GM18873 (cell line): ENCODE data around the gene SWSAP1.
"Not testable (repeated sequence)": the region's sequence is repeated elsewhere in the genome, so short reads cannot be mapped to it uniquely, and the experiment has no call there.

ENCODE experiments used
- ATAC-seq: cut with Tn5 transposase; IDR thresholded peaks from one replicate; pipeline ENCODE4 v1.9.1; 2021; ENCODE audit warnings: mild to moderate bottlenecking, moderate library complexity, moderate number of reproducible peaks; ENCODE audit not compliant: unreplicated experiment, low FRiP score

SWSAP1 gene

DNA sequence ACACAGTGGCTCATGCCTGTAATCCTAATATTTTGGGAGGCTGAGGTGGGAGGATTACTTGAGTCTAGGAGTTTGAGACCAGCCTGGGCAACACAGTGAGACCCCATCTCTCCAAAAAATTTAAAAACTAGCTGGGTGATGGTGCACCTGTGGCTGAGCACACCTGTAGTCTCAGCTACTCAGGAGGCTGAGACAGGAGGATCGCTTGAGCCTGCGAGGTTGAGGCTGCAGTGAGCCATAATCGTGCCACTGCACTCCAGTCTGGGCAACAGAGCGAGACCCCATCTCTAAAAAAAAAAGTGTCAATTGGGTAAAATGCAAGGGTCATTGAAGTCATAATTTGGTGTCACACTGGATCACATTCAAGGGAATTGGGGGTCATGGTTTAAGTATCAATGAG is 20.4 kb upstream of the SWSAP1 start:
- ATAC-seq: not testable (repeated sequence)

DNA sequence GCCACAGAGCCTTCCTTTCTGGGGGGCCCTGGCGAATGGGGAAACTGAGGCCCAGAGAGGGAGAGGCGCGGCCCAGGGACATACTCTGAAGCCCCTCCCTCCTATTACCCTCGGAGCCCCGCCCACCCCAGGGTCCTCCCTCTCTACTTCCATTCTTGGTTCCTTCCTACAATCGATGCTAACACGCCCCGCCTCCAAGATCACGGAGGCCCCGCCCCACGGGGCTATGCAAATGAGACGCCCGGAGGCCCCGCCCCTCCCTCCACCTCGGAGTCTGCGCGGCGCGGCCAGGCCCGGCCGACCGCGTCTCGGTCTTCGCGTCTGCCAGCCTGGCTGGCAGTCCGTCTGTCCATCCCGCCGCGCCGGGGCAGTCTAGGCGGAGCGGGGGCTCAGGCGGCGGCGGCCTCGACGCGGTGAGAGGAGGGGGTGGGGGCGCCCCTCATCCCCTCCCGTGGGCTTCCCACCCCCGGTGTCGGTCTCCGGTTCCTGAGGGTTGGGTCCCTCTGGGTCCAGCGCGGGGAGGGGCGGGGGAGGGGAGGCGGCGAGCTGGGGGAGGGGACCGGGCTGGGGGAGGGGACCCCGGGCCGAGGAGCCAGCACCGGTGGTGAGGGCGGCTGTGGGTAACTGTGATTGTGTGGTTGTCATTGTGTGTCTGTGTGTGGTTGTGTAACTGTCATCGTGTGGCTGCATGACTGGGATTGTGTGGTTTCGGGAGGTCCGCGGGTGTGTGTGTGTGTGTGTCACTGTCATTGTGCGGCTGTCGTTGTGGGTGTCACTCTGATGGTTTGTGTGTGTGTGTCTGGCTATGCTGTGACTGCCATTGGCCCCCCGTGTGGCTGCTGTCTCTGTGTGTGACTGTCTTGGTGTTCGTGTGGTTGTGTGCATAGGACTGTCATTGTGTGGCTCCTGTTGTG is 19.0 kb upstream of the SWSAP1 start, which contains the start of gene PLPPR2:
PLPPR2 (plus strand) TSS at position 273 of the 914 bp plus-strand sequence. CDS start 2,242 bp downstream, outside the sequence.
- no peak for ATAC-seq

DNA sequence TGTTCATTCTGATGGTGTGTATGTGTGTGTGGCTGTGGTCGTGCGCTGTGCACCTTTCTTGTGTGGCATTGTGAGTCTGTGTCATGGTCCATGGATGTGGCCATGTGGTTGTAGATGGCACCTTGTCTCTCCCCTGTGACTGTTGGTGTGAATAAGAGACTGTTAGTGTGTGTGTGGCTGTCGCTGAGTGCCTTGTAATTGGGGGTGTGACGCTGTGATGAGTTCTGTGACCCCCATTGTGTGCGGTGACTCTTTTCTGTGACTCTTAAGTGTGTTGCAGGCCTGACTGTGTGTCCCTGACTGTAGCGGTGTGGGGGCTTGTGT is 18.4 kb upstream of the SWSAP1 start:
- ATAC-seq: no peak

DNA sequence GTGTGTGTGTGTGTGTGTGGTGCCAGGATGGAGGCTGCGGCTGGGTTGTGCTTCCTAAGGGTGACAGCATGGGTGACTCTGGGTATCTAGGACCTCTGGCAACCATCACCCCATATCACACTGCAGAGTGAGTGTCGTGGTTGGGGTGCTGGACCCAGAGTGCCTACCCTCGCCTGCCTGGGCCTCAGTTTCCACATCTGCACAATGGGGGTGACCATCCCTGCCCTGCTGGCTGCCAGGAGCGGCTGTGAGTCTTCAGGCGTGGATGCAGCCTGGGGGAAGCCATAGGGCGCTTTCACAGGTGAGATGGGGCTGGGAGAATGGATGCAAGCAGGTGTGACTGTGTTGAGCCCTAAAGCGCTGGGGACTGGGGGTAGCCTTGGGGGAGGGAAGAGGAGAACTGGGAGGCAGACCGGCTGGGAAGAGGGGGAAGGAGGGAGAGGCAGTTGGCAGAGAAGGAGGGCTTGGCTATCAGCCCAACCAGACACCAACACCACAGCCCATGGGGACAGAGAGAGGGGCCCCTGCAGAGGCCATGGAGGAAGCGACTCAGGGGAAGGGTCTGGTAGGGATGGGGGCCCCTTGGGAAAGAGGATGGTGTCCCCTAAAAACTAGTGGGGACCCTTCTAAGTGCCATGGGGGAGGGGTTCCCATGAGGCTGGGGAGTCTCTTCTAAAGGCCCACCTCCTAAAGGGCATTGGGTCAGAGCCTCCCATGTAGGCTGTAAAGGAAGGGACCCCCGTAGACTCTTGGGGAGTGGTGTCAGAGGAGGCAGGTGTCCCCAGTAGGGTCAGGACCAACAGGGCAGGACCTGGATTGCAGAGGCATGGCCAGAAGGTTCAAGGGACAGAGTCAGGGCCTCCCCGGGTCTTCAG is 17.6 kb upstream of the SWSAP1 start:
- ATAC-seq: no peak

DNA sequence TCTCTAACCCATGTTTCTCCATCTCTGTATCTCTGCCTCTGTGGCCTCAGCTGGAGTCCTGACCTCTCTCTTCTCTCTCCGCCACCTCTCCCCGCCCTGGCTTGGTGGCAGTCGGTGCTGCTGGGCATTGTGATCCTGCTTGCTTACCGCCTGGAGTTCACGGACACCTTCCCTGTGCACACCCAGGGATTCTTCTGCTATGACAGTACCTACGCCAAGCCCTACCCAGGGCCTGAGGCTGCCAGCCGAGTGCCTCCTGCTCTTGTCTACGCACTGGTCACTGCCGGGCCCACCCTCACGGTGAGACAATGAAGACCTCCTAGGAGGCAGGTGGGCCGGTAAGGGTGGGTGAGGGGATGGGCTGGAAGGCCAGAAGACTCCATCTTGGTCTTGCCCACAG is 15.0 kb upstream of the SWSAP1 start:
- no peak for ATAC-seq

DNA sequence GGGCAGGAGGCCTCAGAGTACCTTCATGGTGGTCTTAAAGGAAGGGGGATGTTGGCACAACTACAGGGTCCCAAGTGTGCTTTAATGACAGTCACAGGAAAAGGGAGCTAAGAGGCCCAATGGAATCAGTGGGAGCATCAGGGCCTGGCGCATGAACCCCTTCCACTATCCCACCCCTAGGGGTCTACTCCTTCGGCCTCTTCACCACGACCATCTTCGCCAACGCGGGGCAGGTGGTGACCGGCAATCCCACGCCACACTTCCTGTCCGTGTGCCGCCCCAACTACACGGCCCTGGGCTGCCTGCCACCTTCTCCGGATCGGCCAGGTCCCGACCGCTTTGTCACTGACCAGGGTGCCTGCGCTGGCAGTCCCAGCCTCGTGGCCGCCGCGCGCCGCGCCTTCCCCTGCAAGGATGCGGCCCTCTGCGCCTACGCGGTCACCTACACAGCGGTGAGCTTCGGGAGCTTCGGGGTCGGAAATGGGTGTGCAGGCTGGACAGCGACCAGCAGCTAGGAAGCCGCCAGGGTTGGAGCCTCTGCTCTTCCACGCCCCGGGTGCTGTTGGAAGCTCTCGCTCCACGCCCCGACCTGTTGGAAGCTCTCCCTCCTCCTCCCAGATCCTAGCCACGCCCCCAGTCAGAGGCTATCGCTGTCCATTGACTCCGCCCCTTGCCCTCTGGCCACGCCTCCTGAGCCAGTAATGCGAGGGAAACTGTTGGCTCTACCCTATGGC is 13.3 kb upstream of the SWSAP1 start:
- no peak for ATAC-seq

DNA sequence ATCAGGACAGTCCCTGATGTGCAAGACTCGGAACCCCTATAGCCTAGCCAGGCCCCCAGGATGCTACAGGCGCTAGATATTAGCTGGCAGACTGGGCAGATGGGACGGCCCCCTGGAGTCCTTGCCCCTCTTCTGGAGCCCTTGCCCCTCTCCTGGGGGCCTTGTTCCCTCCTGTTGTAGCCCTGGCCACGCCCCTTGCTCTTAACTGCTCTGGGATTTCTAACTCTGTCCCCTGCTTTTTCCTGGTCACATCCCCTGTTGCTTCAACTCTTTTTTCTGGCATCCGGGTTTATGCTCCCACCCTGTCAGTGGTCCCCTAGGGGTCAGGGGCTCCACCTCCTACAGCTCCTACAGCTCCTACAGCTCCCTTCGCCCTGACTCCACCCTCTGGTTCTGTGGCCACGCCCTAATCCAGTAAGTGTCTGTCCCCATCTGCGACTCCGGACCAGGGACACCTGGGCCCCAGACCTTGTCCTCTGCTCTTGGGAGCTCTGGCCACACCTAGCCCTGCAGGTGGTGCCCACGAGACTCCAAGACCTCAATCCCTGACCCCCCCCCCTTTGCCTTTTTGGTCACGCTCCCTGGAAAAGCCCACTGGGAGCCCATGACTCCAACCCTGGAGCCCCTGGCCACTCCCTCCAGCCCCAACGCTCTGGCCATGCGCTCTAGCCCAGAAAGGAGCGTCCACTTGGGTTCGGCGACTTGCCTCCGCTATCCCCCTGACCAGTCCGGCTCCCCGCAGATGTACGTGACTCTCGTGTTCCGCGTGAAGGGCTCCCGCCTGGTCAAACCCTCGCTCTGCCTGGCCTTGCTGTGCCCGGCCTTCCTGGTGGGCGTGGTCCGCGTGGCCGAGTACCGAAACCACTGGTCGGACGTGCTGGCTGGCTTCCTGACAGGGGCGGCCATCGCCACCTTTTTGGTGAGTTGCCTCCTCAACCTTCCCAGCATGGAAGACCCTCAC is 12.4 kb upstream of the SWSAP1 start:
- no peak for ATAC-seq

DNA sequence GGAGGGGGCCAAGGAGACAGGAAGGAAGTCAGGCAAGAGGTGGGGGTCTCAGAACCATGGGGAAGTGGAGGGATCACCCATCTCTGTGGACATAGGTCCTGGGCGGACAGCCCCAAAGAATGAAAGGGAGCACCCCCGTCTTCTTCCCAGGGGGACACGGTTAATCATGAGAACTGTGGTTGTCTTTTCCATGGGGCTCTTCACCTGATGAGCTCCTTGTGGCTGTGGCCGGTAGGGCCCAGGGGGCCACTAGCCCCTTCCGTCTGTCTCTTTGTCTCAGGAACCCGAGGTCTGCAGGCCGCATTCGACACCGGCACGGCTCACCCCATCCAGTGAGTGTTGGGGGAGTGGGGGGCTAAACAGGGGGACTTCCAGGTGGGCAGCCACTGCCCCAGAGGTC is 10.6 kb upstream of the SWSAP1 start:
- no peak for ATAC-seq

DNA sequence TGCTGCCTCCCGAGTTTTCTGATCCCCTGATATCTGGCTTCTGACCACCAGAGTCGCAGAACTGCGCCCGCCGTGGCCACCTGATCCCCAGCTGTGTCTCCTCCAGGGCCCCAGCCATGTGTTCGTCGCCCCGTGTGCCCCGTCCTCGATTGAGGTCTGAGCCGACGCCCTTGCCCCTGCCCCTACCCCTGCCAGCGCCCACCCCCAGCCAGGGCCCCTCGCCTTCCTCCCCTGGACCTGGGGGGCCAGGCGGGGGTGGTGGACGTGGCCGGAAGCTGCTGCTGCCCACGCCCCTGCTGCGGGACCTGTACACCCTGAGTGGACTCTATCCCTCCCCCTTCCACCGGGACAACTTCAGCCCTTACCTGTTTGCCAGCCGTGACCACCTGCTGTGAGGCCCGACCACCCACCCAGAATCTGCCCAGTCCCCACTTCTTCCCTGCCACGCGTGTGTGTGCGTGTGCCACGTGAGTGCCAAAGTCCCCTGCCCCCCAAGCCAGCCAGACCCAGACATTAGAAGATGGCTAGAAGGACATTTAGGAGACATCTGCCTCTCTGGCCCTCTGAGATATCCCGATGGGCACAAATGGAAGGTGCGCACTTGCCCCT is 10.1 kb upstream of the SWSAP1 start:
- ATAC-seq: no peak

DNA sequence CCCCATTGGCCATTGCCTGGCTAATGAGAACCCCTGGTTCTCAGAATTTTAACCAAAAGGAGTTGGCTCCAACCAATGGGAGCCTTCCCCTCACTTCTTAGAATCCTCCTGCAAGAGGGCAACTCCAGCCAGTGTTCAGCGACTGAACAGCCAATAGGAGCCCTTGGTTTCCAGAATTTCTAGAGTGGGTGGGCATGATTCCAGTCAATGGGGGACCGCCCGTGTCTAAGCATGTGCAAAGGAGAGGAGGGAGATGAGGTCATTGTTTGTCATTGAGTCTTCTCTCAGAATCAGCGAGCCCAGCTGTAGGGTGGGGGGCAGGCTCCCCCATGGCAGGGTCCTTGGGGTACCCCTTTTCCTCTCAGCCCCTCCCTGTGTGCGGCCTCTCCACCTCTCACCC is 9.5 kb upstream of the SWSAP1 start:
- no peak for ATAC-seq

DNA sequence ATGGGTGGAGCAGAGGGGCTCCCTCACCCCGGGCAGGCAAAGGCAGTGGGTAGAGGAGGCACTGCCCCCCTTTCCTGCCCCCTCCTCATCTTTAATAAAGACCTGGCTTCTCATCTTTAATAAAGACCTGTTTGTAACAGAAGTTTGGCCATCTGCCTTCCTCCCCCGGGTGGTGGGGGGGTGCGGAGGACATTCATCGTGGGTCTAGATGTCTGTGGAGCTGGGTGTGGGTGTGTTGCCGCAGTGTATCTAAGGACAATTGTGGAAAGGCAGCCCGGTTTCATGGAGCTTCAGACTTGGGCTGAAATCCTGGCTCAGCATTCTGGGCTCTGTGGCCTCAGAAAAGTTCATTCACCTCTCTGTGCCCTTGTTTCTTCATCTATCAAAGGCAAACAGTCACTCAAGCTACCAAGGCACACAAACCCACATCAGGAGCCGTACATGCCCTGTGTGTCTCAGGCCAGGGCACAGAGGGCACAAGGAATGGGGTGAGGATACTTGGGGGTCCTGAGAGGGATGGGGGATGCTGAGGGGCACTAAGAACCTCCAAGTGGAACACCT is 8.8 kb upstream of the SWSAP1 start:
- no peak for ATAC-seq

DNA sequence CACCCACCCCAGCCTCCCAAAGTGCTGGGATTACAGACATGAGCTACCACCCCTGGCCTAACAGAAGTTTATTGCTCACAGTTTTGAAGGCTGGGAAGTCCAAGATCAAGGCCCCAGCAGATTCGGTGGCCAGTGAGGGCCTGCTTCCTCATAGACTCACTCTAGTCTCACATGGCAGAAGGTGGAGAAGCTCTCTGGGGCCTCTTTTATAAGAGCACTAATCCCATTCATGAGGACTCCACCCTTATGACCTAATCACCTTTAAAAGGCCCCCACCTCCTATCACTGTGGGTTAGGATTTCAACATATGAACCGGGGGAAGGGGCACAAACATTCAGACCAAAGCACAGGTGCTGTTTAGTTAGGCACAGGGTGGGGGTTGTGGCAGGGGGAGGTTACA is 6.9 kb upstream of the SWSAP1 start:
- ATAC-seq: no peak

DNA sequence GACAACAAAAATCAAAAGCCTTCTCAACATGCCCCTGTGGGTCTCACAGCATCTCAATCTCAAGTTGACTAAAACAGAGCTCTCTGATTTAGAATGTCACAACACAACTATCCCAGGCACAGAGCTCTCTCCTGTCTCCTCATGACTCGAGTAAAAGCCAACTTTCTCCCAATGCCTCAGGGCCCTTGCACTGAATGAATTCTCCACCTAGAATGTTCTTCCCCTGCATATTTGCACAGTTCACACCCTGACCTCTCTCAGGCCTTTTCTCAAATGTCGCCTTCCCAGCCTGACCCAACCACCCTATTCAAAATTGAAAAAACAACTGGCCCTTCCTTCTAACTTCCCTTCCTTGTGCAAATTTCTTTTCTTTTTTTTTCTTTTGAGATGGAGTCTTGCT is 3.7 kb upstream of the SWSAP1 start:
- ATAC-seq: no peak

DNA sequence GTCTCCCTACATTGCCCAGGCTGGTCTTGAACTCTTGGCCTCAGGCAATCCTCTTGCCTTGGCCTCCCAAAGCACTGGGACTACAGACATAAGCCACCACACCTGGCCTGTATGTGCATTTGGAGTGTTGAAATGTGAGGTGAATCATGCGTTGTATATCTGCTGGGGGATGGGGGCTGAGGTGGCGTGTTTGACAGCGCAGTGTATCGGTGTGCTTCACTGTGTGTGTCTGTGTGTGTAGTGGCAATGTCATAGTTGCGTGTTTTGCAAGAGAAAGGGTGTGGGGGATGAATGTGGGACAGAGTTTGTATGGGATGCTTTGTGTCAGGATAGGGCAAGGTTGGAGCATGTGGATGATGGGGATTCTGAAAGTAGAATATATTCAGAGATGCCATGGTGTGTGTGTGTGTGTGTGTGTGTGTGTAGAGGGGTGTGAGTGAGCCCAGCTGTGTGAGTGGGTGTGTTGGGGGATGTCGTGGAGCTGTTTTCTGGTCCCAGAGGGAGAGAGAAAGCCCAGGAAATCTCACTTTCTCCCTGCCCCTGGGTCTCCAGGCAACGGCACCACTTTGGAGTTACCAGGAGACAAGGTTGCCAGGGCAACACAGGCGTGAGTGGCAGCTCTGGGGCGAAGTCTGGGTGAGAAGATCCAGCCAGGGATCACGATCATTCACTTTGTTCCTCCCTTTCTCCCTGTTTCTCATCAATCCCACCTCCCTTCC is 1.1 kb upstream of the SWSAP1 start:
- no peak for ATAC-seq

DNA sequence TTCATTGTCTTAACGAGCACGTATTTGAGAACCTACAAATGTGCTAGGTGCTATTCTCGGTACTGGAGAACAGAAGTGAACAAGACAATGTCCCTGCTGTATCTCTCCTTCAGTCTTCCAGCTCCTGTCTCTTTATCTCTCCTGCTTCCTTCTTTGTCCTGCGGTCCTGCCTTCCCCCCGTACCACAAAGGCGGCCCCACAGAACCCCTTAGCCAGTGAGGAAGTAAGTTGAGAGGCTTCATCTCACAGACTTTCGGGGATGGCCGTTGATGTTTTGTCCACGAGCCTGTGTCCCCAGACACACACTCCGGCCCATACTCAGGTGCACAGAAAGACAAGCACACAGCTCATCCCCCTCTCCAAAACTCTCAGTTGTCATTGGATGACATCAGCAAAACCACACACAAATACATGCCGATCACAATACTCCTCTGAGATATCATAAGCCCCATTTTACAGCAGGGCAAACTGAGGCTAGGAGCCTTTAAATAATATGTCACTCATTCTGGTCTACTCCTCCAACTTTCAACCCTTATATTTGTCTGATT is 507 bp upstream of the SWSAP1 start:
- ATAC-seq: no peak

DNA sequence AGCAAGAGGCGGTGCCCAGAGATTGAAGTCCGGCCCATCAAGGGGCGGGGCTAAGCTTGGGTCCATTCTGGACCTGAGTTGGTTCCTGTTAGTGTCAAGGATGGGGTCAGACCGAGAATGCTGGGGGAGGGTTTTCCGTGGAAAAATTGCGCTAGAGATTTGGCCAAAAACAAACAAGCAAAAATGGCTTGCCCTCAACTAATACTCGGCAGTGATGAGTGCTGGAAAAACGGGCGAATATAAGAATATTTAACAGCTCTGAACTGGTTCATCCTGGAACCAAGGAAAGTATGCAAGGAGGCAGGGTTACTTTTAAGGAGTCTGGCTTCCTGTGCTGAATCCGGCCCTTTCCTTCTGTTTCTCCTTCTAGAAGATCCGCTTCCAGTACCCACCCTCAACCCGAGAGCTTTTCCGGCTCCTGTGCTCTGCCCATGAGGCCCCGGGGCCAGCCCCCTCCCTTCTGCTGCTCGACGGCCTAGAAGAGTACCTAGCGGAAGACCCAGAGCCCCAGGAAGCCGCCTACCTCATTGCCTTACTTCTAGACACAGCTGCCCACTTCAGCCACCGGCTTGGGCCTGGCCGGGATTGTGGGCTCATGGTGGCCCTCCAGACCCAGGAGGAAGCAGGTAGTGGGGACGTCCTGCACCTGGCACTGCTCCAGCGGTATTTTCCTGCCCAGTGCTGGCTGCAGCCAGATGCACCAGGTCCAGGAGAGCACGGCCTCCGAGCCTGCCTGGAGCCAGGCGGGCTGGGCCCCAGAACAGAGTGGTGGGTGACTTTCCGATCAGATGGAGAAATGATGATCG is 880 bp downstream of the SWSAP1 start:
- no peak for ATAC-seq

DNA sequence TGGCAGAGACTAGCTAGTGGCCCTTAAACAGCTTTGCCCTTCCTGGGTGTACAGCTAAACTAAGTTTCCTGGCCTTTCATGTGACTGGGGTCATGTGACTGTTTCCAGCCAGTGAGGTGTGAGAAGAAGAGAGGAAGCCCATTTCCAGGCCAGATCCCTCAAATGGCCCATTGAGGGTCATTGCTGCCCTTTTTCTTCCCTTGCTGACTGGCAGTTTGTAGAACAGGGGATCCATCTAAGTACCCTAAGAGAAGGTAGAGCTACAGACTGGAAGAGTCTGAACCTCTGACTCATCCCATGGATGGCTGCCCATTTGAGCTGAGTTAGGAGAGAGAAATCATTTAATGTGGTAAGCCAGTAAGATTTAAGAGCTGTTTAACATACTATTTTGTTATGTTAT is 2.8 kb downstream of the SWSAP1 start:
- ATAC-seq: no peak
